Liver (tissue), 9 donors: ENCODE data around the gene STMP1. TPM values are rescaled to one million over a fixed set of nuclear protein-coding genes. Genes with fewer than 3 reads are reported as not detected.

Source experiments
- DNase-seq: peaks from one replicate; pipeline ENCODE4 v3.0.0-alpha.2; 2017; ENCODE audit warnings: low spot score
- H3K27ac ChIP-seq, 2 donors: one replicate each; pipeline ENCODE4 v1.7.0; 2013; ENCODE audit warnings: inconsistent platforms in 2 of 2, low read length in 2 of 2, control low read depth in 1 of 2, low read depth in 1 of 2, mild to moderate bottlenecking in 1 of 2
- H3K27me3 ChIP-seq, 4 donors: one replicate each; pipeline versions ENCODE4 v1.6.1 to v1.7.0; 2013; ENCODE audit warnings: low read length in 3 of 4, inconsistent platforms in 1 of 4, mild to moderate bottlenecking in 1 of 4, moderate library complexity in 1 of 4; ENCODE audit not compliant: control insufficient read depth in 4 of 4, insufficient read depth in 4 of 4
- H3K36me3 ChIP-seq, 4 donors: one replicate each; pipeline versions ENCODE4 v1.6.1 to v1.7.0; 2013; ENCODE audit warnings: low read length in 3 of 4, mild to moderate bottlenecking in 3 of 4, low read depth in 1 of 4, moderate library complexity in 1 of 4; ENCODE audit not compliant: control insufficient read depth in 4 of 4, insufficient read depth in 3 of 4
- H3K4me1 ChIP-seq, 4 donors: one replicate each; pipeline versions ENCODE4 v1.6.1 to v1.7.0; 2013; ENCODE audit warnings: low read length in 3 of 4, mild to moderate bottlenecking in 3 of 4, moderate library complexity in 1 of 4; ENCODE audit not compliant: control insufficient read depth in 4 of 4, insufficient read depth in 4 of 4
- H3K4me3 ChIP-seq, 3 donors: one replicate each; pipeline versions ENCODE4 v1.6.1 to v1.7.0; 2013; ENCODE audit warnings: low read length in 3 of 3, control low read depth in 1 of 3, low read depth in 1 of 3, mild to moderate bottlenecking in 1 of 3
- H3K9ac ChIP-seq, 2 donors: one replicate each; pipeline ENCODE4 v1.7.0; 2013; ENCODE audit warnings: low read length in 2 of 2, mild to moderate bottlenecking in 2 of 2, moderate library complexity in 2 of 2, control low read depth in 1 of 2, low read depth in 1 of 2
- H3K9me3 ChIP-seq, 4 donors: one replicate each; pipeline versions ENCODE4 v1.6.1 to v1.7.0; 2013; ENCODE audit warnings: low read length in 3 of 4; ENCODE audit not compliant: control insufficient read depth in 4 of 4
- CTCF ChIP-seq: fragments of 150-350 bp; IDR thresholded peaks from 2 replicates; pipeline ENCODE4 v1.5.1; 2017; ENCODE audit warnings: improper control_type of control experiment, low read depth, low read length; ENCODE audit not compliant: missing input control
- EGR1 ChIP-seq, 2 donors: IDR thresholded peaks; 2 replicates each; pipeline ENCODE4 v1.6.1; 2016 to 2018; ENCODE audit warnings: antibody characterized with exemption in 2 of 2, low read depth in 2 of 2
- FOXA1 ChIP-seq: IDR thresholded peaks from 2 replicates; pipeline ENCODE4 v1.6.1; 2016; ENCODE audit warnings: antibody characterized with exemption
- FOXA2 ChIP-seq: IDR thresholded peaks from 2 replicates; pipeline ENCODE4 v1.6.1; 2016; ENCODE audit warnings: antibody characterized with exemption
- GABPA ChIP-seq, 2 donors: IDR thresholded peaks in 1 of 2; conservative IDR thresholded peaks in 1 of 2; 2 replicates each; pipeline ENCODE4 v1.6.1; 2016; ENCODE audit warnings: antibody characterized with exemption in 2 of 2, mild to moderate bottlenecking in 1 of 2, moderate library complexity in 1 of 2
- HNF4A ChIP-seq, 2 donors: conservative IDR thresholded peaks; 2 replicates each; pipeline ENCODE4 v1.6.1; 2016; ENCODE audit warnings: antibody characterized with exemption in 2 of 2, mild to moderate bottlenecking in 2 of 2
- HNF4G ChIP-seq: IDR thresholded peaks from 2 replicates; pipeline ENCODE4 v1.6.1; 2016; ENCODE audit warnings: antibody characterized with exemption
- JUND ChIP-seq, 2 donors: IDR thresholded peaks; 2 replicates each; pipeline ENCODE4 v1.6.1; 2016; ENCODE audit warnings: antibody characterized with exemption in 2 of 2
- NR2F2 ChIP-seq: IDR thresholded peaks from 2 replicates; pipeline ENCODE4 v1.6.1; 2016; ENCODE audit warnings: antibody characterized with exemption
- RAD21 ChIP-seq, 2 donors: IDR thresholded peaks; 2 replicates each; pipeline ENCODE4 v1.6.1; 2016; ENCODE audit warnings: antibody characterized with exemption in 2 of 2, mild to moderate bottlenecking in 2 of 2
- REST ChIP-seq: IDR thresholded peaks from 2 replicates; pipeline ENCODE4 v1.6.1; 2016; ENCODE audit warnings: antibody characterized with exemption, mild to moderate bottlenecking
- RXRA ChIP-seq, 2 donors: IDR thresholded peaks; 2 replicates each; pipeline ENCODE4 v1.6.1; 2017 to 2018; ENCODE audit warnings: antibody characterized with exemption in 2 of 2, mild to moderate bottlenecking in 1 of 2
- SP1 ChIP-seq: IDR thresholded peaks from 2 replicates; pipeline ENCODE4 v1.6.1; 2018; ENCODE audit warnings: antibody characterized with exemption, mild to moderate bottlenecking
- TAF1 ChIP-seq: conservative IDR thresholded peaks from 2 replicates; pipeline ENCODE4 v1.6.1; 2016; ENCODE audit warnings: antibody characterized with exemption, mild to moderate bottlenecking
- YY1 ChIP-seq: IDR thresholded peaks from 2 replicates; pipeline ENCODE4 v1.6.1; 2016; ENCODE audit warnings: antibody characterized with exemption, mild to moderate bottlenecking
- ZBTB33 ChIP-seq: IDR thresholded peaks from 2 replicates; pipeline ENCODE4 v1.6.1; 2016; ENCODE audit warnings: antibody characterized with exemption
- WGBS: extraction: QIAGEN DNeasy Blood & Tissue Kit; methylation state at CpG from one replicate; pipeline ENCODE4 v1.1.7; 2013; 5-methylcytosine and 5-hydroxymethylcytosine counted together
- polyA plus RNA-seq, 2 donors: library from polyadenylated mRNA; stranded (reverse) in 1 of 2; unstranded in 1 of 2; fragments of 200-250 nt in 1 of 2; fragments of >200 nt in 1 of 2; fragmentation: Nextera tagmentation in 1 of 2; extraction: Ambion mirVana in 1 of 2; gene quantifications; one replicate each; pipeline versions ENCODE4 v1.2.1 to v1.2.3, GENCODE V29; 2013 to 2015
- total RNA-seq, 2 donors: library from RNA; depleted of rRNA; stranded (reverse); fragments of >200 nt; gene quantifications; one replicate each; pipeline ENCODE4 v1.2.3, GENCODE V29; 2014
- TF ChIP-seq, protein P1 (sequence below): IDR thresholded peaks from 2 replicates; pipeline ENCODE4 v1.6.1; 2016; ENCODE audit warnings: antibody characterized with exemption
- TF ChIP-seq, protein P2 (sequence below): IDR thresholded peaks from 2 replicates; pipeline ENCODE4 v1.6.1; 2016; ENCODE audit warnings: antibody characterized with exemption
- donor health status: healthy.
- donor health status: healthy.
- donor health status: healthy.
- donor health status: healthy.
- donor health status: healthy.

STMP1 gene
- total and polyA plus RNA-seq, 4 donors = 6.8 to 30.7 (median 13.8) TPM

DNA sequence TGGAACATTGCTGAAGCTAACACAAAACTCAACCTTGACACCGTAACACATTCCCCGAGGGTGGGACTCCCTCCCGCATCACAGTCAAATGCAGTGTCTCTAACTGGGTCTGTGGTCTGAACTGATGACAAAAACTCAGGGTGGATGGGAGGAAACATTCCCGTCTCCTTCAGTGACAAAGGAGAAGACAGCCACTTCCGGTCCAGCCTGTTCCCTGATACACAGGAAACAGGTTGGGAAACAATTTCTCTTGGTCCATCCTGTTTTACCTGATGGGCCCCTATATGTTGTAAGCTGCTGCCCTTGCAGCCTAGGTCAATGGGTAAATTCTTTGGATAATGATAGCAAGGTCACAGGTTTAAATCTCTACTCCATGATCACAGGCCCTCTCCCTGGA is 45.3 kb downstream of the STMP1 start (continued):
- TF ChIP-seq ZBTB33 (no peak), RAD21 (IDR thresholded peaks at IDR 0.05) (no peak)

- H3K27me3 ChIP-seq = no peaks in the 10 kb centered on the region
- H3K4me3 ChIP-seq = no peak overlapping the region
- 91% methylated on average over 14 of the region's 14 CpGs for WGBS
- H3K9ac ChIP-seq = no peak overlapping the region
- DNase-seq = no peak
- H3K9me3 ChIP-seq = no peaks in the 10 kb centered on the region
- no peaks in the 10 kb centered on the region for H3K36me3 ChIP-seq
- no peak overlapping the region for H3K27ac ChIP-seq
- TF ChIP-seq GABPA (IDR thresholded peaks at IDR 0.05 in 1 of 2, conservative IDR thresholded peaks at IDR 0.05 in 1 of 2) = no peak
- no peaks in the 10 kb centered on the region for H3K4me1 ChIP-seq
Measured at GRCh38 chr7:135708041-135708440, 45.7 kb downstream of the STMP1 start.

GRCh38 chr7:135709508-135709907 is 47.2 kb downstream of the STMP1 start:
- Histone ChIP-seq H3K27me3 (no peaks in the 10 kb centered on the region), H3K4me1 (no peaks in the 10 kb centered on the region), H3K4me3 (no peak overlapping the region), H3K9me3 (no peaks in the 10 kb centered on the region), H3K9ac (no peak overlapping the region), H3K36me3 (no peaks in the 10 kb centered on the region), H3K27ac (no peak overlapping the region)
- DNase-seq = no peak
- TF ChIP-seq TAF1 = no peak
- no peak for TF ChIP-seq EGR1 (IDR thresholded peaks at IDR 0.05; ENCODE audit: low read depth in 2 of 2)
- TF ChIP-seq HNF4G = no peak
- TF ChIP-seq RAD21 (IDR thresholded peaks at IDR 0.05) = no peak
- no peak for TF ChIP-seq REST
- no peak for TF ChIP-seq HNF4A (conservative IDR thresholded peaks at IDR 0.05)
- no peak for TF ChIP-seq SP1
- no peak for TF ChIP-seq NR2F2
- TF ChIP-seq JUND (IDR thresholded peaks at IDR 0.05) = no peak
- TF ChIP-seq, protein P1, sequence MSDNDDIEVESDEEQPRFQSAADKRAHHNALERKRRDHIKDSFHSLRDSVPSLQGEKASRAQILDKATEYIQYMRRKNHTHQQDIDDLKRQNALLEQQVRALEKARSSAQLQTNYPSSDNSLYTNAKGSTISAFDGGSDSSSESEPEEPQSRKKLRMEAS = no peak
- TF ChIP-seq, protein P2, sequence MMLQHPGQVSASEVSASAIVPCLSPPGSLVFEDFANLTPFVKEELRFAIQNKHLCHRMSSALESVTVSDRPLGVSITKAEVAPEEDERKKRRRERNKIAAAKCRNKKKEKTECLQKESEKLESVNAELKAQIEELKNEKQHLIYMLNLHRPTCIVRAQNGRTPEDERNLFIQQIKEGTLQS = no peak
- no peak for TF ChIP-seq RXRA (IDR thresholded peaks at IDR 0.05)
- TF ChIP-seq FOXA1 = no peak
- TF ChIP-seq FOXA2 = no peak
- no peak for TF ChIP-seq ZBTB33
- TF ChIP-seq CTCF = no peak
- TF ChIP-seq YY1 = no peak
- 94% methylated on average over 3 of the region's 3 CpGs for WGBS
